Liver (tissue), 3 donors: ENCODE data around the gene PLA2G6.

Experiments
- CTCF ChIP-seq: fragments of 150-350 bp; IDR thresholded peaks from 2 replicates; pipeline ENCODE4 v1.5.1; 2017; ENCODE audit warnings: improper control_type of control experiment, low read depth, low read length; ENCODE audit not compliant: missing input control
- SP1 ChIP-seq: IDR thresholded peaks from 2 replicates; pipeline ENCODE4 v1.6.1; 2018; ENCODE audit warnings: antibody characterized with exemption, mild to moderate bottlenecking
- donor health status: healthy.
- donor health status: healthy.

DNA sequence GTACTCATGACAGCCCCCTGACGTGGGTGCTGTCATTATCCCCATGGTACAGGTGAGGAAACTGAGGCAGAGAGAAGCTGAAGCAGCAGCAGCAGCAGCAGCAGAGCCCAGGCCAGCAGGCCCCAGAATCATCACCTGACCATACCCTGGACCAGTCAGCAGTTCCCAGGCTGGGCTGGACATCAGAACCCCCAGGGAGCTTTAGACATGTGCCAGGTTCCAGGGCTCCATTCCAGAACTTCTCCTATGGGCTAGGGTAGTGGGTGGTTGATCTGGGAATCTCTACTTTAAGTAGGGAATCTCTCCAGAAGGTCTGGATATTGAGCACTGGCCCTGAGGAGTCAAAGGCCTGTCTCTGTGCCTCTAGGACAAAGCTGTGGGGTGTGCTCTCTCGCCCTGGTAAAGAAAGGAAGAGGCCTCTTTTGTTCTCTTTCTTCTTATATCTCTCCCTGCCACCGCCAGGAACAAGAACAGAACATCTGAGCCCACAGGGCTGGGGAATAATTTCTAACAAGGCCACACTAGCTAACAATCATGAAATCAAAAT, 46.8 kb upstream of the PLA2G6 start:
- TF ChIP-seq SP1 (no peak), CTCF (no peak)
